A673 (cell line): Measurements from ENCODE around the gene STEAP1B. TPM values are rescaled to one million over a fixed set of nuclear protein-coding genes. Genes with fewer than 3 reads are reported as not detected.
A peak's percentile ranks its signal among the peaks of the same experiment; 100 is the strongest.
"Not testable (repeated sequence)": the region's sequence is repeated elsewhere in the genome, so short reads cannot be mapped to it uniquely, and the experiment has no call there.

Experiments used
- BruUV-seq: library from RNA; stranded (reverse); fragments of 400-500 nt; replicated peaks from 2 replicates; lab custom pipeline; 2021; lab: Mats Ljungman, UMichigan
- CTCF ChIA-PET: fragments of 300-600 bp; sonication (Branson Sonifier 250); formaldehyde crosslinking; loops from one replicate; lab custom pipeline; 2022; ENCODE audit warnings: antibody characterized with exemption; lab: Charles Lee
- POLR2A ChIA-PET: fragments of 300-600 bp; sonication (Branson Sonifier 250); formaldehyde crosslinking; loops from one replicate; lab custom pipeline; 2022; ENCODE audit warnings: antibody characterized with exemption; ENCODE audit not compliant: low non-redundant PET; lab: Charles Lee
- DNase-seq: peaks from one replicate; pipeline ENCODE4 v3.0.0-alpha.2; 2015; ENCODE audit warnings: low spot score
- H3K27ac ChIP-seq: fragments of 200-600 bp; sonication (generic); 2 replicates; pipeline ENCODE4 v1.5.1; 2016; ENCODE audit warnings: mixed run types, low read depth, mild to moderate bottlenecking, mixed read lengths, antibody characterized with exemption, low read length; ENCODE audit not compliant: poor library complexity, severe bottlenecking
- H3K27me3 ChIP-seq: fragments of 200-600 bp; sonication (generic); replicated peaks from 2 replicates; pipeline ENCODE4 v1.6.1; 2017; ENCODE audit warnings: mixed run types, low read depth, mild to moderate bottlenecking, mixed read lengths, antibody characterized with exemption, low read length; ENCODE audit not compliant: insufficient read depth, poor library complexity
- H3K36me3 ChIP-seq: fragments of 200-600 bp; sonication (generic); 2 replicates; pipeline ENCODE4 v1.6.1; 2016; ENCODE audit warnings: mixed run types, mild to moderate bottlenecking, mixed read lengths, antibody characterized with exemption, low read length; ENCODE audit not compliant: insufficient read depth, poor library complexity, severe bottlenecking
- H3K4me1 ChIP-seq: fragments of 200-600 bp; sonication (generic); 2 replicates; pipeline ENCODE4 v1.6.1; 2017; ENCODE audit warnings: mixed run types, mild to moderate bottlenecking, mixed read lengths, antibody characterized with exemption, low read length; ENCODE audit not compliant: insufficient read depth, poor library complexity, severe bottlenecking
- H3K4me3 ChIP-seq: fragments of 200-600 bp; sonication (generic); 2 replicates; pipeline ENCODE4 v1.5.1; 2016; ENCODE audit warnings: low read depth, mixed run types, mild to moderate bottlenecking, mixed read lengths, low read length; ENCODE audit not compliant: poor library complexity, severe bottlenecking
- H3K9me3 ChIP-seq: fragments of 200-600 bp; sonication (generic); 2 replicates; pipeline ENCODE4 v1.6.1; 2016; ENCODE audit warnings: mixed run types, low read depth, mild to moderate bottlenecking, mixed read lengths, antibody characterized with exemption, low read length; ENCODE audit not compliant: poor library complexity, severe bottlenecking
- CTCF ChIP-seq: fragments of 300-800, 200-600 bp; sonication (generic); conservative IDR thresholded peaks from 2 replicates; pipeline ENCODE4 v1.5.1; 2017; ENCODE audit warnings: low read depth, mild to moderate bottlenecking, antibody characterized with exemption, low read length, moderate library complexity, mixed read lengths
- EZH2 ChIP-seq: fragments of 200-600 bp; sonication (generic); IDR thresholded peaks from 2 replicates; pipeline ENCODE4 v1.6.1; 2017; ENCODE audit warnings: borderline replicate concordance, low read depth, mild to moderate bottlenecking, mixed read lengths, antibody characterized with exemption, low read length; ENCODE audit not compliant: poor library complexity, severe bottlenecking
- intact Hi-C: fragments of 100-400 bp; cut with micrococcal nuclease; formaldehyde crosslinking; loops from one replicate; pipeline ENCODE4 v1.10.0; 2022; ENCODE audit not compliant: unreplicated experiment
- total RNA-seq: library from RNA; stranded (reverse); gene quantifications from 2 replicates; pipeline ENCODE4 v1.2.3, GENCODE V29; 2021

The STEAP1B gene
- total RNA-seq, 1 experiment from 2014 or later: 49.9 TPM

GRCh38 chr7:22541789-22542188, 41.8 kb upstream of the STEAP1B start:
- Histone ChIP-seq H3K9me3 (no peaks in the 10 kb centered on the region), H3K27me3 (peaks cover 11% of the 10 kb centered on the region), H3K27ac (no peak overlapping the region), H3K4me3 (no peak overlapping the region), H3K4me1 (no peaks in the 10 kb centered on the region), H3K36me3 (no peaks in the 10 kb centered on the region)
- intact Hi-C loops: no loop called here
- ChIA-PET POLR2A (no interaction called here), CTCF (no interaction called here)
- no peak for DNase-seq
- no TSS peak for BruUV-seq
- TF ChIP-seq EZH2 (no peak), CTCF (no peak)

GRCh38 chr7:22528537-22528936, 28.5 kb upstream of the STEAP1B start:
- DNase-seq, CTCF ChIA-PET, H3K9me3 ChIP-seq, H3K4me3 ChIP-seq, H3K27ac ChIP-seq, intact Hi-C loops, POLR2A ChIA-PET, BruUV-seq, H3K36me3 ChIP-seq, H3K27me3 ChIP-seq, H3K4me1 ChIP-seq: not testable (repeated sequence)

- H3K27me3 ChIP-seq, H3K4me3 ChIP-seq, H3K4me1 ChIP-seq, POLR2A ChIA-PET, intact Hi-C loops, DNase-seq, BruUV-seq, H3K27ac ChIP-seq, H3K36me3 ChIP-seq, H3K9me3 ChIP-seq: not testable (repeated sequence)
- CTCF ChIA-PET: interaction anchor here (0.6 kb wide), 1 partner anchor 203 kb away, joined by 3 read pairs; the partner anchor contains the start of gene IL6
Observed at GRCh38 chr7:22524353-22524947, 24.5 kb upstream of the STEAP1B start.

GRCh38 chr7:22523478-22524352, 23.7 kb upstream of the STEAP1B start:
- H3K9me3 ChIP-seq, BruUV-seq, H3K27me3 ChIP-seq, H3K27ac ChIP-seq, H3K4me1 ChIP-seq, H3K4me3 ChIP-seq, H3K36me3 ChIP-seq, POLR2A ChIA-PET, intact Hi-C loops: not testable (repeated sequence)
- peak; percentile 63 for DNase-seq
- peak; percentile 43 for TF ChIP-seq CTCF
- CTCF ChIA-PET: interaction anchor here (0.6 kb wide), 1 partner anchor 203 kb away, joined by 3 read pairs; the partner anchor contains the start of gene IL6

- DNase-seq, H3K36me3 ChIP-seq, H3K27ac ChIP-seq, H3K27me3 ChIP-seq, H3K4me1 ChIP-seq, POLR2A ChIA-PET, intact Hi-C loops, CTCF ChIA-PET, H3K9me3 ChIP-seq, H3K4me3 ChIP-seq, BruUV-seq: not testable (repeated sequence)
Observed at GRCh38 chr7:22519560-22519959, 19.6 kb upstream of the STEAP1B start.

- H3K27ac ChIP-seq, H3K4me1 ChIP-seq, H3K36me3 ChIP-seq, H3K27me3 ChIP-seq, POLR2A ChIA-PET, H3K4me3 ChIP-seq, H3K9me3 ChIP-seq, CTCF ChIA-PET, intact Hi-C loops, DNase-seq, BruUV-seq: not testable (repeated sequence)
Observed at GRCh38 chr7:22516950-22517349, 17.0 kb upstream of the STEAP1B start.
